HCEC 1CT (cell line): Measurements from ENCODE around the gene IRF2.
"Not testable (repeated sequence)": the region's sequence is repeated elsewhere in the genome, so short reads cannot be mapped to it uniquely, and the experiment has no call there.

Experiments used
- DNase-seq: peaks from one replicate; pipeline ENCODE4 v3.0.0-alpha.2; 2017

Gene IRF2

DNA sequence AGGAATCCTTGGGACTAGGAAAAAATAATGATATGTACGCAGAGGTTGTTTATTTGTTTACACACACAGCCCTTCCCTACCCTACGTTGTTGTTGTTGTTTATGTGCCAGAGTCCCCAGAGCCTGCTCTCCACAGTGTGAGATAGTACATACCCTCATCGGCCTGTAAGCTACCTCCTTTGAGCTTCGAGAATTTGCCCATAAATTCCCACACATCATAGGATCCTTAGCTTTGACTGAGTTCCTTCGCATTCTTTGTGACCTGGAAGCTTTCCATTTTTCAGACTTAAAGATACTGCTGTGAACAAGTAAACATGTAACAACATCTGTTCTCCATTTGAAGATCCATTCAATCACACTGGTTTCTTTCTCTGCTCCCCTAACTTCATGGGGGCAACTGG lies 114.5 kb downstream of the IRF2 start:
- no peak for DNase-seq

DNA sequence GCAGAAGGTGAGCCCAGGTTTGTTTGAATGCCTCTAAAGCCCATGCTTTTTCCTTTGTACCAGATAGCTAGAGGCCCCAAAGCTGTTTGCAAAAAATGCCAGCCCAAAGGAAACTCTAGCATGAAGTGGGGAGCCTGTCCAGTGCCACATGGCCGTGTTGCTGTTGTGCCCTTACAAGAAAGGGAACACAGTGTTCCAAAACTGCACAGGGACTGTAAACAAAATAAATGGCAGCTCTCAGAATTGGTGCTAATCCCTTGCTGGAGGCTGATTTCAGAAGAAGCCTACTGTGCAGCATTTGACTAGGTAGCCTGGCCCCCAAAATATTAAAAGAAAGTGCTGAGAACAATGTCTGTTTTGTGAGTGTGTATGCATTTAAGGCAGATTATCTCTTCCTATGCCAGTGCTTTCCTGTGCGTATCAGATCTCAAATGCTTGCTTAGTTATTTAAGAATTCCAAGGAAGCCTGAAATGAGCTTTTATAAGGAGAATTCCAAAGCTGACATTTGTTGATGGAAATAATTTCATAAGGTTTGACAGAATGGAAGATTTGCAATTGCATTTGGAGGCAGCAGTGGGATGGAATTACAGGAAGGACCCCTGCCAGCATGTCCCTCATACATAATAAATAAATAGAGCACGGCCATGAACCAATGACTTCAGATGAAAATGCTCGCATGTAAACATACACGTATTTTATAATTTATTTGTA lies 115.7 kb downstream of the IRF2 start:
- DNase-seq = no peak

DNA sequence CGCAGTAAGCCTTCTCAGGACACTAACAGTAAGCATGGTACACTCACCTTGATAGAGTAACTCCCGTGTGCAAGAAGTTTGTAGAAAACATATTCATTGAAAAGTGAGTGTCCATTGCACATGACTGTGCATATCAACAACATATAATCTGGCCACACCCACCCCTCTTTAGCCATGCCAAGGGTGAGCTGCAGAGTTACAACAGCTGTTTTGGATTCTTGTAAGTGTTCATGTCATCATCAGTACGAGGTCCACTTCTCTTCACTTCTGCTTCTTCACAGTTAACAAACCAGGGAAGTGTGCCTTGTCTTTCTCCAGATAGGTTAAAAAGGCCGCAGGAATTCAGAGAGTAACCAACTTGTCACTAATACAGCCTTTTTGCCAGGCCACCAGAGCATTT lies 116.6 kb downstream of the IRF2 start:
- no peak for DNase-seq

DNA sequence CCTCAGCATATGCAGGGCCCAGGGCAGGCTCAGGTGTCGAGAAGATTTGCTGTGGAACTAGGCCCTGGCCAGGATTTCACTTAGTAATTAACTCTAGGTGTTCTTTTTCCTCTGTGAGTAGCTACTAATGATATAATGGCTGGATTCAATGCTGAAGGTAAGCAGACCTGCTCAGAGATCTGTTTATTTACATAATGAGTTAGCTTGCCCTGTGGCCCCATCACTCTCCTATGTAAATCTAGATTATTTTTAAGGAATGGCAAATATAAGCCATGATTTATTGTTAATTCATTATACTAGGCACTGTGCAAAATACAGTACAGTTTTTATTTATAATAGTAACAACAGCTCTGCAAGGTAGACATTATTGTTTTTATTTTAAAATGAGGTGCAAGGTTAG lies 117.2 kb downstream of the IRF2 start:
- DNase-seq = no peak

DNA sequence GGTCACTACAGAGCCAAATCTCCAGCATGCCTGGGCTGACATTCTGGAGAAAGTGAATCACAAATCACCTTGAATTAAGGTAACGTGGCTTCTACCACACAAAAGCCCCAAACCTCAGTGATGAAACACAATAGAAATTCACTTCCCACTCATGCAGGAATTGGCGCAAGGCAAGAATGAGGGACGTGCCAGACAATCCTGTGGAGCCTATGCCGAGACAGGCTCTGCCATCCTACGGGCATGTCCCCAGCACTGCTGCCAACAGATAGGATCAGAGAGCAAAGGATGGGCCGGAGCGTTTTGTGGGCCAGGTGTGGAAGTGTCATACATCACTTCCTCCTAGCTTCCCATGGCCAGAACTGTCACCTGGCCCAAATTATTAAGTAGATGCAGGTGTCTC lies 118.0 kb downstream of the IRF2 start:
- no peak for DNase-seq

DNA sequence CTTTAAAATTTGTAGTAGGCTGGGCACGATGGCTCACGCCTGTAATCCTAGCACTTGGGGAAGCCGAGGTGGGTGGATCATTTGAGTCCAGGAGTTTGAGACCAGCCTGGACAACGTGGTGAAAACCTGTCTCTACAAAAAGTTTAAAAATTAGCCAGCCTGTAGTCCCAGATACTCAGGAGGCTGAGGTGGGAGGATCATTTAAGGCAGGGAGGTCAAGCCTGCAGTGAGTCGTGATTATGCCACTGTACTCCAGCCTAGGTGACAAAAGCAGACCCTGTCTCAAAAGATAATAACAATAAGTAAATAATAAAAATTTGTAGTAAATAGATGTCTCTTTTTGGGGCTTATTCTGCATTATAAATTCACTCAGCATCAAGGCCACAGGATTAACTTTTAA lies 118.5 kb downstream of the IRF2 start:
- DNase-seq = no peak

DNA sequence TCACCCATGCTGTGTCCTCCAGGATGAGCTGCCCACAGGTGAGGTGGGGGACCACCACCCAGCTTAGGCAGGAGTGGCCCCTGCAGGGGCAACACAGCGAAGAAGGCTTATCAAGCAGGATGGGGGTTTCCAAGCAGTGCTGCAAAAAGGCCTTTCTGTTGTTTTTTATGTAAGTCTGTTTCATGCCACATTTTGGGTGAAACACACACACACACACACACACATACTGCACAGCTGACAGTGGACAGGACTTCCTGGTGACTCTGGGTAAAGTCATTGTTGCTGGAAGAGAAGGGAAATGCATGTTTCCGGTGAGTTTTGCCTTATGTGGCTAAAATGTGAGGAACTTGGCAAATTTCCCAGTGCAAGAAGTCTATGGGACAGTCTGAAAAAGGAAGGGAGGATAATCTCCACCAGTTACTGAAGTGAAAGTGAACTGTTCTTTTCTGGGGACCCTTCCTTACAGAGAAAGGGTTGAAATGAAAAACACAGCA lies 119.2 kb downstream of the IRF2 start:
- DNase-seq = peak; percentile 82

DNA sequence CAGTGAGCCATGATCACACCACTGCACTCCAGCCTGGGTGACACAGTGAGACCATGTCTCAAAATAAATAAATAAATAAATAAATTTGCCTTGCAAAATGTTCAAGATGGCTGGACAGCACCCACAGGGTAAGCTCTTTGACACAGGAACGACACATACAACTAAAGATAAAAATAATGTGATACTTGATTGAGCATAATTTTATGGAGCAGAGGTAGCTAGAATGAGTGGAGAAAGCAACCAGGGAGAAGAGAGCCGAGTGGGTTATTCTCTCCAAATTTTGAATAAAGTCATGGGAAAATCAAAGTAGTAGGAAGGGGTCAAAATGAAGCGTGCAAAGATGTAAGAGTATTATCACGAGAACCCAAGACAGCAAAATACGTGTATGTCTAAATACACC lies 121.5 kb downstream of the IRF2 start:
- DNase-seq = no peak

DNA sequence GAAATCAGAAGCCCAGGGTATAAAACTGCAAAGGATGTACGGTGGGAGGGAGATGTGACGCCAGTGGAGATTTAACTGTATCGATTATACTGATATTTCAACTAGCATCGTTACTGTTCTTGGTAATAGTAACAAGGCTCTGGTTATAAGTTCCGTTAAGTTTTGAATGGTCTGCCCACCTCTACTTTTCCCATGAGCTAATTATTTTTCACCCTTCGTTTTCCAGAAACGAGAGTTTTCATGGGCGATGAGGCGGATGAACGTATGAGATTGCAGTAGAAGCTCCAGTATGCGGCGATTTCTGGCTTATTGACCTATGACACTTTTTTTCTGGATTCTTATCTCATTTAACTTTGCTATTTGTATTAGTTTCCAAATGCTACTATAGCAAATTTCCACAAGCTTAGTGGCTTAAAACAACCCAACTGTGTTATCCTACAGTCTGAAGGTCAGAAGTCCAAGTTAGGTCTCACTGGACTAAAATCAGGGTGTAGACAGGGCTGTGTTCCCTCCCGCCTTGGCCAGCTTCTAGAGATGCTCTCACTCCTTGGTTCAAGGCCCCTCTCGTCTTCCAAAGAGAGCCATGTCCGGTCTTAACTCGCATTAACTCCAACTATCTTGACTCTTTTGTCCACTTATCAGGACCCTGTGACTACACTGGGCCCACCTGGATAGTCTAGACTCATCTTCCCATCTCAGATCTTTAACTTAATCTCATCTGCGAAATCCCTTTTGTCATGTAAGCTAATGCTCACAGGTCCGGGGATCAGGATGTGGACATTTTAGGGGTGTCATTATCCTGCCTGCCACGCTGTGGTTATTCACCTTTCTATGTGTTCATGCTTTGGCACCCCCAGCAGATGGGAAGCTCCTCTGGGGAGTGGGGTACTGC lies 122.5 kb downstream of the IRF2 start:
- no peak for DNase-seq

DNA sequence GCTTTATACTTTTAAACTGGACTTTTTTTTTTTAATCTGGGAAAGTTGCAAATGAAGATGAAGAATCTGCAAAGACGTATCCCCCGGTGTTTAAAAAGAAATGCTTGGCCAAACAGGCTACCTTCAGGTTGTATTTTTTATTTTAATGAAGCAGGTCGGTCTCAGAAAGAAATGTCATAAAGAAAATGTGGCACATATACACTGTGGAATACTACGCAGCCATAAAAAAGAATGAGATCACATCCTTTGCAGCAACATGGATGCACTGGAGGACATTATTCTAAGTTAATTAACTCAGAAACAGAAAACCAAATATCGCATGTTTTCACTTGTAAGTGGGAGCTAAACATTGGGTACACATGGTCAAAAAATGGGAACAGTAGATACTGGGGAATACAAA lies 123.4 kb downstream of the IRF2 start:
- DNase-seq = no peak

DNA sequence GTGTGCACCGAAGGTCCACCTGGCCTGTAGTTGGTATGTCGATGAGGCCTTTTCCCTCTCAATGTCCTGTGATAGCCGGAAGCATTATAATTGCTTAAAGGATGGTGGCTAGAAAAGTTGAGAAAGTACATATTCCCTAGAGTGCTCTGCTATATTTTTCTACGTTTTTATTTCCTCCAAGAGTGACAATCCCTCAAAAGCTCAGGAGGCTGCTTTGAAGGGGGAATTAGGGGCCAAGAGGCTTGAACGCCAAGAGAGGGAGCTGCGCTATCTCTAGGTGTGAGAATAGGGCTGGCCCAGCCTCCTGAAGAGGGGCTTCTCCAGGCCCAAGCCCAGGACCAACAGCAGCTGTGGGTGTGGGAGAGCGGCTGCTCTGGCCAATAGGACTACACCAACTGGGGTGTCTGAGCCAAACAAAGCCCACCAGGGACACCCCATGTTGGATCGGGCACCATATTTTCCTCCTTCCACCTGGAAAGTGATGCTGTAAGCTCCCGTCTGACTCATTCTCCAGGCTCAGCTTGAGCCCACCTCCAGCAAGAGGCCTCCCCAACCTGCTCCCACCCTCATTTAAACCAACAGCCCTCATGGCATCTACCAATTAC lies 124.0 kb downstream of the IRF2 start:
- DNase-seq = no peak

DNA sequence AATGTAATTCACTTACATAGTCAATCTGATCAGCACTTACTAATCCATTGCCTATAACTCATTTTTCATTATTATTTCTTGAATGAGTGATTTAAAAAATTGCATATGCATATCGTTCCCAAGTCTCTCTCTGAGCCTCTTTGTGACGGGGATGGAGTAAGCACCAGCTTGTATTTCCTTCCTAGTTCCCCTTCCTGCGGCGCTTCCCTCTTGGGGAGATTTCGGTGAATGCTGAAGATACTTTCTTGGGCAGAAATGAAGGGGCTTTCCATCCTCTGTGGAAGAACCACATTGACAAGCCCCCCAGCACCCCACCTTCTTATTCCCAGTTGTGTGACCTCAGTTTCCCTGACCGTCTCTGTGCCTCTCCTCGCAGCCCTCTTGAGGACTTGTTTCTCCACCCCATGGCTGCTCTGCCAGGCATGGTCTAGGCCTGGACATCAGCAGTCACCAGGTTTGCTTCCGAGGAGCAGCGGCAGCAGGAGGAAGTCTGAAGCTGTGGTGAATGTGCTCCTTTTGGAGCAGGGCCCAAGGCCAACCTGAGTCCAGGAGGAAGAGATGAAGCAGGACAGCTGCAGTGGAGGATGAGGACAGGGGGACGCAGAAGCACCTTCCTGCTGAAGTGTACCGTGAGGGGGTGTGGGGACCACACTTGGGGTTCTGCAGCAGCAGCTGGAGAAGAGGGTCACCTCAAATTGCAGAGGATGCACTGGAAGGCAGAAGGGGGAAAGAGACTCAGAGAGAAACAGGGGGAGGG lies 124.9 kb downstream of the IRF2 start:
- DNase-seq = no peak

DNA sequence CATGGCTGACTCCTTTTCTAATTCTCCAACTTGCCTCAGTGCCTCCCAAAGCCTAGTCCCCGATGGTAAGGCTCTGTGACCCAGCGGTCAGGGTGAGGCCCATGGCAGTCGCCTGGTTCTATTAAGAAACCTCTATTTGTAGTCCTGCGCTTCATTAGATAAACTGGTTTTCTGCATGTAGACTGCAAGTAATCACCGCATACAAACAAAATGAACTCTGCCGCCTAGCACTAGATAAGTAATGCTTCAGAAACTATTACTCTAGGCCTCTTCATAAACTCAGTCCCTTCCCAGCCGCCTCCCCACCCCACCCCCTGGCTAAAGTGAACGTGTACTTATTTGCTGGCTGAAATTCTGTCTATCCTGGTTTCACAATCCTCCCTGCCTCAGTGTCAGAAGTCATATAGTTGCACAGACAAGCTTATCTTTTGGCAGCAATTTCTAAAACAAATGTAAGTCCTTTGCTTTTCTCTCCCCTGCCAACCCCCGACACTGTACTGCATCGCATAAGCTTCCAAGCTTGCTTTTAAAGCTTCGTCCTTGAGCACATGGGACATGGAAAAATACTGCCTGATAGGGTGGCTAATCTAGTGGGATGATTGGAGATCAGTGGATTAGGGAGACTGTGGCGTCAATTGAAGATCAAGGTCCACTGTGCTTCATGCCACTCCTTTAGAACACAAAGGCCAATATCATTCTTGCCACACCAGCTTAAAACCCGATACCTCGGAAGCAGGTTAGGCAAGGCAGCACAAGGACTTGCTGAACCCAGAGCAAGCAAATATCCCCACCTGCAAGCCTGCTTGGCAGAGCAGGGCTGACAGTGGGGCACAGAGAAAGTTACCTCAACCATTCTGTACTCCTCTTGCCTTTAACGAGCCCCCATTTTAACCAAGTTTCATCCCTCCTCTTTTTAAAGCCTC lies 125.8 kb downstream of the IRF2 start:
- DNase-seq = no peak

DNA sequence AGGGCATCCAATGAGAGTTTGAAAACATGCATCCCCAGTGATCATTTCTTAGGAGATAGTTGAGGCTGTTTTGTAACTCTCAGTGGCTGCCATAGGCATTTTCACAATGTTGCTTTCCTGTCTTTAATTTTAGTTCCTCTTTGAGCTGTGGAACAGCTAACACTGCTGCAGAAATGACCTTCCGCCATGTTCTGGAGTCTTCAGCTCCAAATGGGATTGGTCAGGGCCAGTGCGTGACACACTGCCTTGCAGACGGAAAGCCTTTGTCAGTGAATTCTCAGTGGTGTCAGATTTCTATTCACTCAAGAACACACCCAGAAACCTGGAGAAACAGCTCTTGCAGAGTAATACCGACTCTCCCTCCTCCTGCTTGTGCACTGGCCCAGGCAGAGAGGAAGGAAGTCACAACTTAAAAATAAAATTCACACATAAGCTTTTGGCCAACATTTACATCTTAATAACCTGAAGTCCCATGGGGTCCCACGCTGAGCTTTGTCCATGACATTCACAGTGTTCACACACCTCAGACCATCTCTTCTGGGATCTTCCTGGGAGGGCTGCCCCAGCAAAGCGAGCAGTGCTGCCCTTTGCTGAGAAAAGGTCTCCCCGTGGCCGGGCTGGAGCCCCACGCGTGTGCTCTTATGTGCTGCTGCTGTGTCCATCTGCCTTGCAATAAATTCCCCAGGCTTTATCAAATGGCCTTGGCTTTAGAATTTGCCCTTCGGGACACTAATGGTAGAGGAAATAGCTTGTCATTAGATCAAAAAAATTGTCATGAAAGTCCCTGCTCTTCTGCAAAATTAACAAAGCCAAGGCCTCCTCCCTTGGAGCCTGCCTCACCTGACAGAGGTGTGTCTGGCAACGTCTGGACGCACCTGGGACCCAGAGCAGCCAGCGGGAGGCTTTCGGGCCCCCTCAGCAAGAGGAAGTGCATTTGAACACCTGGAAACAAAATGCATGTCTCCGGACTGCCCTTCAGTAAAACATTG lies 126.8 kb downstream of the IRF2 start:
- no peak for DNase-seq

DNA sequence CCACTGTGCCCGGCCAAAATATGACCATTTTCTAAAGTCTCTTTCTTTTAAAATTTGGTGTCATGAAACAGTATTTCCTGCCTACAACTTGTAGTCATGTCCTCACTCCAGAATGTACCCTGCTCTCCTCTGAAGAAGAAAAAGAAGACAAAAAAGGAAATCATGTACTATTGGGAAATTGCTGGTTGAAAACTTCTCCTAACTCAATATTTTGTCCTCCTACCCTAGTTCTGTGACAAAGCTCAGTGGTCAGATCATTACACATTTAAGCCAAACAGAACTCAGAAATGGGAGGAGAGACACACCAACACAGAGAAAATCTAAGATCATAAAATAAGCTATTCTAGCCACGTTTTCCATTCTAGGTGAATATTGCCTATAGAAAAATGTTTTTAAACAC lies 127.7 kb downstream of the IRF2 start:
- DNase-seq = no peak

DNA sequence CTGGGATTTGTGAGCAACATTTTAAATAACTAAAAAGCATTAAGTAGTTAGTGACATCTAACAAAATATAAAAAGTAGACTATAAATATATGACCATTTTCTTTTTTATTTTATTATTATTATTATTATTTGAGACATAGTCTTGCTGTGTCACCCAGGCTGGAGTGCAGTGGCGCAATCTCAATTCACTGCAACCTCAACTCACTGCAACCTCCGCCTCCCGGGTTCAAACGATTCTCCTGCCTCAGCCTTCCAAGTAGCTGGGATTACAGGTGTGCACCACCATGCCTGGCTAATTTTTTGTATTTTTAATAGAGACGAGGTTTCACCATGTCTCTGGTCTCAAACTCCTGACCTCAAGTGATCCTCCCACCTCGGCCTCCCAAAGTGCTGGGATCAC lies 128.1 kb downstream of the IRF2 start:
- DNase-seq = not testable (repeated sequence)

DNA sequence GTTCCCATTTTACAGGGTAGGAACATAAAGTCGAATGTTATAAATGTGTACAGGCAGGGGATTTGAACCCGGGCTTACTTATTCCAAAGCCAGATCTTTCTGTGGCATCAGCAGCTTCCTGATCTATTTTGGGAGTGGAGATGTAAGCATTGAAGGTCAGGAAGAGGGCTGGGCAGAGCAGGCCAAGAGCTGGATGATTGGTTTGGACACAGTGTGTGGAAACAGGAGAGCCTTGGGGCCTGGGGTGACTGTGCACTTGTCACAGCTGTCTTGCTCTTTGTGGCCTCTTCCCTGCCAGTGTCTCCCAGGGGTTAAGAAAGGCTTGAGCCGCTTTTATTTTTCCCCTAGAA lies 128.8 kb downstream of the IRF2 start:
- DNase-seq = no peak

DNA sequence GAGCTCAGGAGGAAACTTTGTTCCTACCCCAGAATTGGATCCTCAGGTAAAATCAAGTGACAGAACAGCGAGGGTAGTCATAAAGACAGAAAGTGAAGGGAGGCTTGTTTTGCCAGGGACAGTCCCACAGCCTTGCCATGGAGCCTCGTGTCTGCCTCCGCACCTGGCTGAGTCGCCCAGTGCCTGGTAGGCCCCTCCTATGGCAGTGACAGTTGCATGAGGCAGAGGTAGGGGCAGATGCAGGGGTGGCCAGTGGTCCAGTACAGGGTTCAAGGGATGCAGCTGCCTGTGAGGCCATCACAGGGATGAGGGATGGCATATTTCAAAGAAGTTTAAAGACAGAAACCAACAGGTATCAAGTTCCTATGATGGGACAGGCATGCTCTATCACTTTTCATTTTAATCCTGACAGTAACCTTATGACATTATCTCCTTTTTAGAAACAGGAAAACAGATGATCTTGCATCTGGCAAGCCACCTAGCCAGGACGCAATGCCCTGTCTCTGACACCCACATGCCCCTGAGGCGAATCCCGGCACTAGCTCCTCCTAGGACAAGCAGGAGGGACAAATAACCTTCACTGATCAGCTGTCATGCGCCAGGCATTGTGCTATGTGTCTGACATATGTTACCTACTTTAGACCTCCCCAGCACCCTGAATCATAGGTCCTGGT lies 129.3 kb downstream of the IRF2 start:
- no peak for DNase-seq

DNA sequence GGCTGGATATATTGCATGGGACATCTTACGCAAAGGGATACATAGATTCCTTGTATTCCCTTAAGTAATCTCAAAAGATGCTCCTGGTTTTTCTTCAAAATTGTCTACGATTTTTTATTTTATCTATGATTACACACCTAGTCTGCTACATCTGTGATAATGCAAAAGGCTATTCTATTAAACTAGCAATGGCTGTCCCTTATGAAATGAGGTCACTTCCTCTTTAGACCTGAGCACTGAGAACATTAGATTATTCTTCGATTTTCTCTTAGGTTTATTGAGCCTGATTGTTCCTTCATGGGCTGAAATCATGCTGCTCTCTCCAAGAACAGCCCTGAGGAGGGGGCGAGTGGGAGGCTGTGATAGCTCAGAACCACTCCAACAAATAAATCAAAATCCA lies 129.9 kb downstream of the IRF2 start:
- no peak for DNase-seq

DNA sequence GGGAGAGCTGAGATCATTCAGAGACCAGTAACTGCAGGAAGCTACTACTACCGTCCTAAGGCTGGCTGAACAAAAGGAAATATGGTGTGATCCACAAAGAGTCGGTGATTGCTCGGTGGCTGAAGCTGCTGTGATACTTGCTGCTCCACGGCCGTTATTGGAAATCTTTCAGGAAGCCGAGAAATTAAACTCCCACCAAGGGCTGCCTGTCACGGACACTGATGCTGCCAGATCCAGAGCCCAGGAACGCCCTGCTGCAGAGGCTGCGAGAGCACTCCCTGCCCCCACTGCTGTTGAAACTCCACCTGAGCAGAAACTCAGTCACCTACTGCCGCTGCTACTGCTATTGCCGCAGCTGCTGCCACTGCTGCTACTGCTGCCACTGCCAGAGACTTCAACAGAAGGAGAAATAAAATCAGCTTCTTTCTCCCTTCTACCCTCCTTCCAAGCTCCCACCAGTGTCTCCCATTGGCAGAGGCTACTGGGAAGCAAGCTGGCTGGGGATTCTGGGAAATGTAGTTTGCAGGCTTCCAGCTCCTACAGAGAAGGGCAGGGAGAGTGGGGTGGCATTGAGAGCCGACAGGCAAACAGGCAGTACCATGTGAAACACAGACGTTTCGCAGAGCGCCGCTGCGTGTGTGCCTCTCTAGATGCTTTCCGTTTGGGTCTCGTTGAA lies 130.7 kb downstream of the IRF2 start:
- peak; percentile 47 for DNase-seq
